ENCODE data around the gene POGK. TPM values are rescaled to one million over a fixed set of nuclear protein-coding genes. Genes with fewer than 3 reads are reported as not detected.
A peak's percentile ranks its signal among the peaks of the same experiment; 100 is the strongest.

POGK gene
- total and polyA plus RNA-seq, 9 of the 15 experiments (the other 6 are each of a cell fraction or from before 2014, with no cell fraction given), result 6.1 to 44.5 (median 24.3) TPM

DNA sequence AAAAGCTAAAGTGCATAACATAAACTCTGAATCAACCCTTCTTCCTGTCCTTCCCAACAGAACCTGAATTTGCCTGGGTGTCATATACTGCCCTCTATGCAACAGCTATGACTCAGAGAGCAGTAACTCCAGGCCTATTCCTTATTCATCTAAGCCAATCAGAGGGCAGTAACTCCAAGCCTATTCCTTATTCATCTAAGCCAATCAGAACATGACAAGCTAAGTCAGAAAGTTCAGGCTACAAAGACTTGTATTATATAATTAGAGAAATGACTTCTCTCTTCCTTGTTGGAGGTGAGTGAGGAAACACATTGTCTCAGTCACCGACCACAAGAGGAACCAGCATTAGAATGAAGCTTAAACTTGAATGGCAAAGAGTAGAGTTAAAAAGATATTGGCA lies 63.0 kb downstream of the POGK start:
- TF ChIP-seq MECOM (CRISPR knock-in tag; IDR thresholded peaks at IDR 0.05) (no peak), XRCC3 (IDR thresholded peaks at IDR 0.05) (no peak), POLR2AphosphoS5 (IDR thresholded peaks at IDR 0.05; ENCODE audit: control insufficient read depth, insufficient read depth, low read depth, low read length) (no peak), FOSL1 (tag; conservative IDR thresholded peaks at IDR 0.05) (0 out of 2 replicates have a peak, but pooled peaks have one; percentile 13)
- TF ChIP-seq, protein P1, sequence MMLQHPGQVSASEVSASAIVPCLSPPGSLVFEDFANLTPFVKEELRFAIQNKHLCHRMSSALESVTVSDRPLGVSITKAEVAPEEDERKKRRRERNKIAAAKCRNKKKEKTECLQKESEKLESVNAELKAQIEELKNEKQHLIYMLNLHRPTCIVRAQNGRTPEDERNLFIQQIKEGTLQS (IDR thresholded peaks at IDR 0.05), result peak; percentile 13; the same call in 1 of the 2 replicates
- TF ChIP-seq, protein P1 (CRISPR knock-in tag; conservative IDR thresholded peaks at IDR 0.05), result no peak
- ATAC-seq (peak; percentile 80), DNase-seq (ENCODE audit: extremely low read depth in 1 of 4, low spot score in 3 of 4) (peak in 1 of 4 experiments; percentile 14), FAIRE-seq (no peak)
- Histone ChIP-seq H3K36me3 (ENCODE audit: control insufficient read depth, insufficient read depth, low read length) (no peaks in the 10 kb centered on the region), H3K4me3 (no peak overlapping the region), H4K20me1 (replicated peaks; ENCODE audit: control insufficient read depth, insufficient read depth, low read length) (no peaks in the 10 kb centered on the region), H2AFZ (ENCODE audit: low read depth, low read length) (no peak overlapping the region), H3K9me1 (ENCODE audit: control insufficient read depth, insufficient read depth, low read length) (no peaks in the 10 kb centered on the region), H3K4me1 (replicated peaks in 1 of 2; ENCODE audit: control insufficient read depth in 2 of 2, insufficient read depth in 2 of 2, low read length in 2 of 2) (peaks cover 0 to 11% of the 10 kb centered on the region in 2 experiments; a peak in 2 of 5 replicates), H3K27ac (ENCODE audit: extremely low read depth, low read depth, low read length) (no peak overlapping the region), H3K4me2 (ENCODE audit: insufficient read depth, low read length) (no peak overlapping the region), H3K9ac (ENCODE audit: insufficient read depth in 1 of 2, low read depth in 2 of 2, low read length in 2 of 2) (no peak overlapping the region), H3K27me3 (ENCODE audit: control insufficient read depth in 2 of 2, insufficient read depth in 2 of 2, low read length in 2 of 2) (no peaks in the 10 kb centered on the region; a peak in 1 of 5 replicates), H3K9me3 (replicated peaks; ENCODE audit: control insufficient read depth, insufficient read depth, low read depth, low read length) (no peaks in the 10 kb centered on the region), H3K79me2 (ENCODE audit: control insufficient read depth, insufficient read depth, low read length) (no peaks in the 10 kb centered on the region)
- intact Hi-C loops (cut with micrococcal nuclease) (no loop called here), in situ Hi-C loops (cut with MboI) (no loop called here)
- no TSS peak for BruUV-seq (replicated peaks)
- ChIA-PET POLR2A (interaction anchor here (0.5 kb wide), 1 partner anchor 34 kb away, joined by 3 read pairs; no protein-coding TSS in a partner anchor), CTCF (ENCODE audit: low intra/inter-chr PET ratio) (no interaction called here)
- WGBS (ENCODE audit: insufficient coverage, low coverage, missing lambda C conversion rate), result 9% methylated on average over 1 of the region's 1 CpG
